Activated naive CD4-positive, alpha-beta T cell (primary cell): ENCODE data around the gene STING1.
"Not testable (repeated sequence)": the region's sequence is repeated elsewhere in the genome, so short reads cannot be mapped to it uniquely, and the experiment has no call there.

Experiments used
- DNase-seq, 4 experiments: peaks; one replicate each; lab custom pipeline; 2025; lab: John Stamatoyannopoulos, UW

STING1 gene

GRCh38 chr5:139482050-139482889 lies at the start of gene STING1:
Gene STING1 (minus strand): TSS chr5:139482758. CDS start chr5:139481704, 1,054 bp downstream.
- DNase-seq, result peak in 2 of 4 experiments; percentile 45 to 50

DNA sequence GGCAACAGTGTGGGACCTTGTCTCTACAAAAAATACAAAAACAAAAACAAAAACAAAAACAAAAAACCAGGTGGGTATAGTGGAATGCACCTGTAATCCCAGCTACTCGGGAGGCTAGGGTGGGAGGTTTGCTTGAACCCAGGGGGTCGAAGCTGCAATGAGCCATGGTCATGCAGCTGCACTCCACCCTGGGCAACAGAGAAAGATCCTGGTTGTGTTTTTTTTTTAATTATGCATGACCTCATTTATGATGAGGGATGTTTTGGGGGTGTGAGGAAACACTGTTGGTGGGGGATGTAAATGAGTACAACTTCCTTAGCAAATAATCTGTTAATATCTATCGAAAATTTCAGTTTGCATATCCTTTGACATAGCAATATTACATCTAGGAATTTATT lies 49.2 kb upstream of the STING1 start:
- no peak for DNase-seq

DNA sequence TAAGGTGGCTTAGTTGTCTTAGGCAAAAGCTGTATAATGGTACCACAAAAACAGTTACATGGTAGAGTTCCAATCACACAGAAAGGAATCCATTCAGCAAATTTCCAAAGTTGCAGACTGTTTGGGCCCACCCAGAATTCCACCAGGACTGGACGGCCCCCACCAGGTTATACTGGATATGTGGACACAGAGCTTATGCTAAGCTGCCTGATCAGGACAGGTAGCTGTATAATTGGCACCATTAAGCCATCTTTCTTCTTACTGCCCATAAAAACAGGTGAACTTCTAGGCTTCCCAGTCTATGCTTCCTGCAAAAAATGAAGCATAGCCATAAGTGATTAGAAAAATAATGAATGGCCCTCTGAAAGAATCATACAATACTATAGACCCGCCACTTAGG lies 47.5 kb upstream of the STING1 start:
- not testable (repeated sequence) for DNase-seq

DNA sequence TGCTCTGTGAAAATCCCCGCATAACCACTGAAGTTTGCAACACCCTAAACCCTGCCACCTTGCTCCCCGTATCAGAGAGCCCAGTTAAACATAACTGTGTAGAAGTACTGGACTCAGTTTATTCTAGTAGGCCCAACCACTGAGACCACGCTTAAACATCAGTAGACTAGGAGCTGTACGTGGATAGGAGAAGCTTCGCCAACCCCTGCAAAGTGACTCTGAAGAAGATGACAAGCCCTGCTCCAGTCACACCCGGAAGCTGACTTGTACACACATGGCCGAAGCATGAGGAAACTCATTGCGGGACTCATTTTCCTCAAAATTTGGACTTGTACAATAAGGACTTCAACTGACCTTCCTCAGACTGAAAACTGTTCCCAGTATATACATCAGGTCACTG lies 46.1 kb upstream of the STING1 start:
- DNase-seq, result not testable (repeated sequence)

- not testable (repeated sequence) for DNase-seq
These were observed 45.4 kb upstream of the STING1 start for GRCh38 chr5:139527896-139528467.

GRCh38 chr5:139527090-139527470 lies 44.5 kb upstream of the STING1 start:
- not testable (repeated sequence) for DNase-seq

- not testable (repeated sequence) for DNase-seq
These were observed 43.9 kb upstream of the STING1 start for GRCh38 chr5:139526309-139527089.

DNA sequence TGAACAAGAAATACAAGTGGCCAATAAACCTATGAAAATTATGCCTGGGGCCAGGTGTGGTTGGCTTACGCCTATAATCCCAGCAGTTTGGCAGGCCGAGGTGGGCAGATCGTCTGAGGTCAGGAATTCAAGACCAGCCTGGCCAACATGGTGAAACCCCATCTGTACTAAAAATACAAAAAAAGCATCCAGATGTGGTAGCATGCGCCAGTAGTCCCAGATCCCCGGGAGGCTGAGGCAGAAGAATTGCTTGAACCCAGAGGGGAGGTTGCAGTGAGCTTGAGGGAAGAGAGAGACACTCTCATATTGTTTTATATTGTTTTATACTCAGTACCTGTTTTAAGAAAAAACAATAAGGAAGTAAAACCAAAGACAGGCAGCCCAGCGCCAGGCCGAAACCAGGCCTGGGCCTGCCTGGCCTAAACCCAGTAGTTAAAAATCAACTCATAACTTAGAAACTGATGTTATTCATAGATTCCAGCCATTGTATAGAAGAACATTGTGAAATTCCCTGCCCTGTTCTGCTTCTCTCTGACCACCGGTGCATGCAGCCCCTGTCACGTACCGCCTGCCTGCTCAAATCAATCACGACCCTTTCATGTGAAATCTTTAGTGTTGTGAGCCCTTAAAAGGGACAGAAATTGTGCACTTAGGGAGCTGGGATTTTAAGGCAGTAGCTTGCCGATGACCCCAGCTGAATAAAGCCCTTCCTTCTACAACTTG lies 43.2 kb upstream of the STING1 start:
- DNase-seq, result not testable (repeated sequence)

- no peak for DNase-seq
These were observed 42.5 kb upstream of the STING1 start for GRCh38 chr5:139524940-139525585.

GRCh38 chr5:139524446-139524845 lies 41.9 kb upstream of the STING1 start:
- no peak for DNase-seq

- no peak for DNase-seq
These were observed 41.3 kb upstream of the STING1 start for GRCh38 chr5:139523635-139524445.

DNA sequence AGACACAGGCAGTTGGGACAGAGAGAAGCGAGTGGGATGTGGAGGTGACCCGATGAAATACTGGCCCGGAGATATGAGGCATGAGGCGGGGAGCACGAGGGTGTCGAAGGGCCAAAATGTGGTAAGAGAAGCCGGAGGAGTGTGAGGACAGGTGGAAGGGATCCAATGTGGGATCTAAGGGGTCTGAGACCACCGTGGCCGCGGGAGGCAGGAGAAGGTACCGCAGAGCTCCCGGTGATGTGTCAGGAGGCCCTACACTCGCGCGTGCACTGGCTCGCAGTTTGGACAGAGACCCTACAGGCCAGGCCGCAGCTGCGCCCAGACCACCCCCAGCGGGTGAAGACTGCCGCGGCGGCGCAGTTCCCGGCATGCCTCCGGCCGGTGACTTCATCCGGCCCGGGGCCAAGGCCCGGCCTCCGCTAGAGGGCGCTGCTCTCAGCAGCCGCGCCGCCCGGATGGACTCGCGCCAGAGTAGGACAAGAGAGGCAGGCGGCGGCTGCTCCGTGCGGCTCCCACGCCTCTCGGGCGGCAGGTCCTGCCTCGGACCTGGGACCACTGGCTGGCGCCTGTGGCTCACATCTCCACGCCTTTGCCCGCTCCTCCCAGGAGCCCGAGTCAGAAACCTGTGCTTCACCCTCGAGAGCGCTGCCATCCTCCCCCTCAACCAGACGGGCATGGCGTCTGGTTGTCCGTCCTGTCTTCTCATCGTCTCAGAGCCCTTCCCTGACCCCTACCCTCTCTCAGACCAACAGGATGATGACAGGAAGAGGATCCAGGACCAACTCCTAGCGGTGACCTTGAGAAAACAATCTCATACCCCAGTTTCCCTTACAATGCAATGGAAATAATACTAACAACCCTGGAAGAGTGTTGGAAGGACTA lies 35.4 kb upstream of the STING1 start:
- DNase-seq, result peak; percentile 81 to 90 (median 88)

DNA sequence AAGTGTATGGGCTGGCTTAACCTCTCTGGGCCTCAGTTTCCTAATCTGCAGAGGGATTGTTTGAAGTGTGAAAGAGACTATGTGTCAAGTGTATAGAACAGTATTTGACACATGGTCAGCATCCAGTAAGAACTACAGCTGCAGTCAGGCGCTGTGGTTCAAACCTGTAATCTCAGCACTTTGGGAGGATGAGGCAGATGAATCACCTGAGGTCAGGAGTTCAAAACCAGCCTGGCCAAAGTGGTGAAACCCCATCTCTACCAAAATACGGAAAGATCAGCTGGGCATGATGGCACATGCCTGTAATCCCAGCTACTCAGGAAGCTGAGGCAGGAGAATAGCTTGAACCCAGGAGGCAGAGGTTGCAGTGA lies 31.9 kb upstream of the STING1 start:
- no peak for DNase-seq

- DNase-seq, result no peak
These were observed 31.4 kb upstream of the STING1 start for GRCh38 chr5:139513852-139514485.

DNA sequence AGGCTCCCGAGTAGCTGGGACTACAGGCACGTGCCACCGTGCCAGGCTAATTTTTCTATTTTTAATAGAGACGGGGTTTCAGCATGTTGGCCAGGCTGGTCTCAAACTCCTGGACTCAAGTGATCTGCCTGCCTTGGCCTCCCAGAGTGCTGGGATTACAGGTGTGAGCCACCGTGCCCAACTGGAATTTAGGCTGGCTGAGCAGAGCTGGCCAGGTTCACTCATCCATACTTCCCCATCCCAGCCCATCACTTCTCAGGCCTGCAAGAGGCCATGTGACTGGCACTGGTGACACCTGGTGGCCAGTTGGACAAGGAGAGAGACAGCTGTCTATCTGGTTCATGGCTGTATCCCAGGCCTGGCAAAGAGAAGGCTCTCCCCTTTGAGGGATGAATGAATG lies 30.9 kb upstream of the STING1 start:
- peak; percentile 31 to 72 (median 54) for DNase-seq

DNA sequence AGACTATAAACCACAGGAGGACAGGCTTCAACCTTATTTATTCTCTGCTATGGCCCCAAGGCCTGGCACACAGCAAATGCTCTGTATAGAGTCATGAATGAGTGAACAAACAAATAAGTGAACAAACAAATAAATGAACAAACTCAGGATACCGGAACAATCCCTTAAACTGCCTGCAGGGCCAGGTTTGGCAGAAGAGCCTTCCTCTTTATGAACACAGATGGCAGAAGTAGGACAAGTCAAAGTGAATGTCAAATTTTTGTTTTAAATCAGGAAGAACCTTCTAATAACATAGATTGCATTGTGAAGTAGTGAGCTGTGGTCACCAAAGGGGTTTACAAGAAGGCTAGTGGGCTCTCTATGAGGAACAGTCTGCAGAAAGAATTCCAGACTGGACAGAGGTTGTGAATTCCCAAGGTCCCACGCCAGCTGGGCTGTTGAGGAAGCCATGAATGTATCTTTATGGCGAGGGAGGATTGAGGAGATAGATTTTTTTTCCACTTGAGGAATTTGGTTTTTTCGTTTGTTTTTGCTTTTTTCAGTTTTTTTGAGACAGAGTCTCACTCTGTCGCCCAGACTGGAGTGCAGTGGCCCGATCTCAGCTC lies 30.3 kb upstream of the STING1 start:
- no peak for DNase-seq

DNA sequence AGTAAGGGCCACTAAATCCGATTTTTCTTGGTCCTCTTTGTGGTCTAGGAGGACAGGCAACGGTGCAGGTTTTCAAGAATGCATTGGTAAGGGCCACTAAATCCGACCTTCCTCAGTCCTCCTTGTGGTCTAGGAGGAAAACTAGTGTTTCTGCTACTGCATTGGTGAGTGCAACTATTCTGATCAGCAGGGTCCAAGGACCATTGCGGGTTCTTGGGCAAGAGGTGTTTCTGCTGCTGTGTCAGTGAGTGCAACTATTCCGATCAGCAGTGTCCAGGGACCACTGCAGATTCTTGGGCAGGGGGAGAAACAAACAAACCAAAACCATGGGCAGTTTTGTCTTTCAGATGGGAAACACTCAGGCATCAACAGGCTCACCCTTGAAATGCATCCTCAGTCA lies 22.2 kb upstream of the STING1 start:
- DNase-seq, result not testable (repeated sequence)

- not testable (repeated sequence) for DNase-seq
These were observed 21.3 kb upstream of the STING1 start for GRCh38 chr5:139503879-139504278.
